DND-41 (cell line): ENCODE data around the gene SERPINB3.

Experiments
- ATAC-seq: fragments of 200-7000 bp; cut with Tn5 transposase; 3 replicates; pipeline ENCODE4 v1.9.1; 2021; ENCODE audit warnings: low read depth; ENCODE audit not compliant: insufficient read depth
- DNase-seq: peaks from one replicate; pipeline ENCODE4 v3.0.0-alpha.2; 2020
- H2AFZ ChIP-seq: 2 replicates; pipeline ENCODE4 v1.6.0; 2012; ENCODE audit warnings: low read depth, low read length
- H3K27ac ChIP-seq: 2 replicates; pipeline ENCODE4 v1.5.1; 2012; ENCODE audit warnings: low read length, inconsistent platforms
- H3K27me3 ChIP-seq: fragments of 200-600 bp; sonication (generic); 2 replicates; pipeline ENCODE4 v1.6.0; 2012; ENCODE audit warnings: low read length, mild to moderate bottlenecking, inconsistent platforms; ENCODE audit not compliant: insufficient read depth, poor library complexity
- H3K36me3 ChIP-seq: 2 replicates; pipeline ENCODE4 v1.5.1; 2012; ENCODE audit warnings: low read length, inconsistent platforms; ENCODE audit not compliant: insufficient read depth
- H3K4me1 ChIP-seq: 2 replicates; pipeline ENCODE4 v1.5.1; 2012; ENCODE audit warnings: mild to moderate bottlenecking, low read length; ENCODE audit not compliant: insufficient read depth
- H3K4me2 ChIP-seq: 2 replicates; pipeline ENCODE4 v1.6.0; 2012; ENCODE audit warnings: mild to moderate bottlenecking, moderate library complexity, low read length, inconsistent platforms; ENCODE audit not compliant: insufficient read depth
- H3K4me3 ChIP-seq, 2 experiments: fragments of 200-600 bp in 1 of 2; shearing (Covaris generic) in 1 of 2; 2 replicates each; pipeline ENCODE4 v1.5.1; 2012 to 2016; ENCODE audit warnings: inconsistent platforms in 2 of 2, low read length in 2 of 2, mild to moderate bottlenecking in 2 of 2, low read depth in 1 of 2, moderate library complexity in 1 of 2
- H3K79me2 ChIP-seq: 2 replicates; pipeline ENCODE4 v1.6.0; 2012; ENCODE audit warnings: low read length, inconsistent platforms; ENCODE audit not compliant: insufficient read depth
- H3K9ac ChIP-seq: 2 replicates; pipeline ENCODE4 v1.6.0; 2012; ENCODE audit warnings: low read depth, mild to moderate bottlenecking, inconsistent platforms, low read length, moderate library complexity
- H3K9me3 ChIP-seq: 2 replicates; pipeline ENCODE4 v1.5.1; 2012; ENCODE audit warnings: low read length, moderate library complexity, mild to moderate bottlenecking, inconsistent platforms; ENCODE audit not compliant: insufficient read depth, severe bottlenecking
- H4K20me1 ChIP-seq: 2 replicates; pipeline ENCODE4 v1.6.0; 2012; ENCODE audit warnings: low read length; ENCODE audit not compliant: insufficient read depth
- CTCF ChIP-seq: IDR thresholded peaks from 2 replicates; pipeline ENCODE4 v1.5.1; 2012; ENCODE audit warnings: borderline replicate concordance, low read length, moderate library complexity, mild to moderate bottlenecking; ENCODE audit not compliant: poor library complexity, severe bottlenecking; ENCODE audit errors: extremely low read depth
- EZH2 ChIP-seq: IDR thresholded peaks from 3 replicates; pipeline ENCODE4 v1.6.1; 2012; ENCODE audit warnings: borderline replicate concordance, low read depth, mild to moderate bottlenecking, moderate library complexity, low read length, inconsistent platforms; ENCODE audit not compliant: severe bottlenecking

SERPINB3 gene

DNA sequence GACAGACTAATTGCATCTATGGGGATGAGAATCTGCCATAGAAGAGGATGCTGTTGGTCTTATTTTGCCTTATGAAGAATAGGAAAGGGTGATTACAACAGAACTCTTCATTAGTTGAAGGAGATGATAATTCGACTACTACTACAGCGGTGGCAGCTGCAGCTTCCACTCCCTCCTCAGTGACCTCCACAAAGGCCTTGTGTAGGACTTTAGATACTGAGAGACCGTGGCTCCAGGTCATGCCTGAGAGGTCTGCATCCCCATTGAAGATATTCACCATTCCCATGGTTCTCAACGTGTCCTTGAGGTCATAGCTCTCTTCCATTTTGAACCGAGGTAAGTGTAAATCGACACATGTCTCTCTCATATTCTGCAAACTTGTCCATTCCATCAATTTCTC lies 24.0 kb downstream of the SERPINB3 start:
- Histone ChIP-seq H3K27me3 (no peaks in the 10 kb centered on the region), H3K9me3 (no peaks in the 10 kb centered on the region), H3K4me2 (no peak overlapping the region), H3K27ac (no peak overlapping the region), H3K36me3 (no peaks in the 10 kb centered on the region), H3K79me2 (no peaks in the 10 kb centered on the region), H3K4me3 (no peak overlapping the region), H3K4me1 (no peaks in the 10 kb centered on the region), H4K20me1 (no peaks in the 10 kb centered on the region), H2AFZ (no peak overlapping the region), H3K9ac (no peak overlapping the region)
- no peak for ATAC-seq
- no peak for TF ChIP-seq EZH2
- TF ChIP-seq CTCF, result no peak
- DNase-seq, result no peak

DNA sequence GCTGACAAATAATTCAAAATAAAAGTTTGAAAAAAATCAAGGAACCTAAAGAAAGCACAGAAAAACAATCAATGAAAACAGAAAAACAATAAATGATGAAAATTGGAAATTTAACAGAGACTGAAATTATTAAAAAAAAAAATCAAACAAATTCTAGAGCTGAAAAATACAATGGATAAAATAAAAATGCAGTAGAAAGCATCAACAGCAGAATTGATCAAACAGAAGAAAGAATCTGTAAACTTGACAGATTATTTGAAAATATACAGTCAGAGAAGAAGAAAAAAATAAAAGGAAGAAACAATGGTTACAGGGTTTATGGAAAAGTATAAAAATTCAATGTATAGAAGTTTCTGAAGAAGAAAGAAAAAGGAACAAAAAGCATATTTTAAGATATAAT lies 33.9 kb downstream of the SERPINB3 start:
- ATAC-seq, result no peak
- Histone ChIP-seq H3K27ac (no peak overlapping the region), H3K9me3 (peaks cover 23% of the 10 kb centered on the region), H2AFZ (no peak overlapping the region), H3K4me3 (no peak overlapping the region), H3K27me3 (no peaks in the 10 kb centered on the region), H3K36me3 (no peaks in the 10 kb centered on the region), H4K20me1 (no peaks in the 10 kb centered on the region), H3K79me2 (no peaks in the 10 kb centered on the region), H3K9ac (no peak overlapping the region), H3K4me2 (no peak overlapping the region), H3K4me1 (no peaks in the 10 kb centered on the region)
- no peak for DNase-seq
- TF ChIP-seq CTCF (no peak), EZH2 (no peak)

GRCh38 chr18:63626431-63626830 lies 35.3 kb downstream of the SERPINB3 start:
- Histone ChIP-seq H2AFZ (no peak overlapping the region), H3K27me3 (no peaks in the 10 kb centered on the region), H3K4me3 (no peak overlapping the region), H3K9me3 (peaks cover 23% of the 10 kb centered on the region), H4K20me1 (no peaks in the 10 kb centered on the region), H3K36me3 (no peaks in the 10 kb centered on the region), H3K9ac (no peak overlapping the region), H3K4me1 (no peaks in the 10 kb centered on the region), H3K79me2 (no peaks in the 10 kb centered on the region), H3K27ac (no peak overlapping the region), H3K4me2 (no peak overlapping the region)
- no peak for ATAC-seq
- TF ChIP-seq CTCF, result no peak
- TF ChIP-seq EZH2, result no peak
- DNase-seq, result no peak

DNA sequence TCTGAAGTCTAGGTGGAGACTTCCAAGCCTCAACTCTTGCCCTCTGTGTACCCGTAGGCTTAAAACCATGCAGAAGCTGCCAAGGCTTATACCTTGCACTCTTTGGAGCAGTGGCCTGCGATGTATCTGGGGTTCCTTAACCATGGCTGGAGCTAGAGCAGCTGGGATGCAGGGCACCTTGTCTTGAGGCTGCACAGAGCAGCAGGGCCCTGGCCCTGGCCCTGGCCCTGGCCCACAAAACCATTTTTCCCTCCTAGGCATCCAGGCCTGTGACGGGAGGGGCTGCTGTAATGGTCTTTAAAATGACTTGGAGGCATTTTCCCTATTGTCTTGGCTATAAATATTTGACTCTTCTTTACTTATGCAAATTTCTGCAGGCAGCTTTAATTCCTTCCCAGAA lies 36.8 kb downstream of the SERPINB3 start:
- Histone ChIP-seq H3K27ac (no peak overlapping the region), H3K36me3 (no peaks in the 10 kb centered on the region), H3K4me1 (no peaks in the 10 kb centered on the region), H4K20me1 (no peaks in the 10 kb centered on the region), H3K9me3 (peaks cover 23% of the 10 kb centered on the region), H3K4me2 (no peak overlapping the region), H2AFZ (no peak overlapping the region), H3K9ac (no peak overlapping the region), H3K27me3 (no peaks in the 10 kb centered on the region), H3K79me2 (no peaks in the 10 kb centered on the region), H3K4me3 (no peak overlapping the region)
- ATAC-seq (no peak), DNase-seq (no peak)
- TF ChIP-seq CTCF, result no peak
- TF ChIP-seq EZH2, result no peak
